AG10803 (cell line): ENCODE results near the gene RASIP1.

ENCODE experiments used
- DNase-seq: peaks from one replicate; pipeline ENCODE4 v3.0.0; 2010; ENCODE audit warnings: low read depth
- H3K4me3 ChIP-seq: 2 replicates; pipeline ENCODE4 v1.5.1; 2011; ENCODE audit warnings: mild to moderate bottlenecking, low read length, control low read depth
- CTCF ChIP-seq: conservative IDR thresholded peaks from 2 replicates; pipeline ENCODE4 v1.5.1; 2011; ENCODE audit warnings: mild to moderate bottlenecking, low read length, control low read depth, inconsistent platforms

The RASIP1 gene

DNA sequence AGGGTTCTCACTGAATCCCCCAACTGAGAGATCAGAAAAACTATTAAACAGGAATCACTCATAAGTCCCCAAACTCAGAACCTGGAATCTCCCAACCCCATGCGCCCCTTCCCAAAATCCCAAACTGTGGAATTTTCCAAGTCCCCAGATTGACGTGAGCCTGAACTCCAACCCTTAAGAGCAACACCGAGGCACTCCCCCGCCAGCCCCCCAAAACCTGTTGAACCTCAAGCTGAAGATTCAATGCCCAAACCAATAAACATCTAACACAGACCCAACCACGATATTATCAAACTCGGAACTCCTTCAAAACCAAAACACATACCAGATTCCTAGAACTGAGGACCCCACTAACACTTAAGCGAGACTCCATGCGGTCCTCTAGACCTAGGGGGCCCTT is 5.7 kb upstream of the RASIP1 start:
- TF ChIP-seq CTCF: no peak
- no peak for DNase-seq
- H3K4me3 ChIP-seq: no peak overlapping the region

DNA sequence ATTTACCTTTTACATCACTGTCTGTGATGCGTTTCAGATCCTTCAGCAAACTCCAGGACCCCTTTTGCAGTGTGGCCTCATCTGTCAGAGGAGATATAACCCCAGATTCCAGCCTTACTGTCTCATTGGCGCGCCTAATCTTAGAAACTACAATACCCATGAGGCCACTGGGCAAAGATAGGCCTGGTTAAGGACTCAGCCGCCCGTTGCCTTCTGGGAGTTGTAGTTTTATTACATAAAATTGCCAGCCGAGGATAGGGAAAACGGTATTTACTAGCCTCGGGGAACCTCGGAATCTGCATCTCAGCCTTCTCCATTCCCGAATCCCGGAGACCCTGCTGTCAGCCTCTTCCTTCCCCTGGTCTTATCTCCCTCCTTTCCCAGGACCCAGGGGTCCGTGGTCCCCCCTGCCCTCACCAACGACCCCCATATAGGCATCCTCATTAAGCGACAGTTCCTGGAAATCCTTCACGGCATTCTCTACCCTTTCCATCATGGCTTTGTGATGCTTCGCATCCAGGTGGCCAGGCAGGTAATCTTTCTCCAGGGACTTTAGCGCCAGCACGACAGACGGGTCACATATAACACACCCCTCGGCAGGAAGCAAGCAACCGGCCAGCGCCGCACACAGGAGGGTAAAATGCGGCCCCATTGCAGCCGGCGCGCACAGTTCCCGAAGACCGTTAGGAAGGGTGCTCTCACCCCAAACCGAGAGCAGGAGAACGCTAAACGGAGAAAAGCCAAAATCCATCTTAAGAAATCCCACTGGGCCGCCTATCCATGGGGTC is 5.0 kb upstream of the RASIP1 start:
- no peak for TF ChIP-seq CTCF
- H3K4me3 ChIP-seq: no peak overlapping the region
- DNase-seq: peak; percentile 43

GRCh38 chr19:48742096-48742495 is 1.7 kb upstream of the RASIP1 start:
- H3K4me3 ChIP-seq: no peak overlapping the region
- TF ChIP-seq CTCF: no peak
- no peak for DNase-seq

DNA sequence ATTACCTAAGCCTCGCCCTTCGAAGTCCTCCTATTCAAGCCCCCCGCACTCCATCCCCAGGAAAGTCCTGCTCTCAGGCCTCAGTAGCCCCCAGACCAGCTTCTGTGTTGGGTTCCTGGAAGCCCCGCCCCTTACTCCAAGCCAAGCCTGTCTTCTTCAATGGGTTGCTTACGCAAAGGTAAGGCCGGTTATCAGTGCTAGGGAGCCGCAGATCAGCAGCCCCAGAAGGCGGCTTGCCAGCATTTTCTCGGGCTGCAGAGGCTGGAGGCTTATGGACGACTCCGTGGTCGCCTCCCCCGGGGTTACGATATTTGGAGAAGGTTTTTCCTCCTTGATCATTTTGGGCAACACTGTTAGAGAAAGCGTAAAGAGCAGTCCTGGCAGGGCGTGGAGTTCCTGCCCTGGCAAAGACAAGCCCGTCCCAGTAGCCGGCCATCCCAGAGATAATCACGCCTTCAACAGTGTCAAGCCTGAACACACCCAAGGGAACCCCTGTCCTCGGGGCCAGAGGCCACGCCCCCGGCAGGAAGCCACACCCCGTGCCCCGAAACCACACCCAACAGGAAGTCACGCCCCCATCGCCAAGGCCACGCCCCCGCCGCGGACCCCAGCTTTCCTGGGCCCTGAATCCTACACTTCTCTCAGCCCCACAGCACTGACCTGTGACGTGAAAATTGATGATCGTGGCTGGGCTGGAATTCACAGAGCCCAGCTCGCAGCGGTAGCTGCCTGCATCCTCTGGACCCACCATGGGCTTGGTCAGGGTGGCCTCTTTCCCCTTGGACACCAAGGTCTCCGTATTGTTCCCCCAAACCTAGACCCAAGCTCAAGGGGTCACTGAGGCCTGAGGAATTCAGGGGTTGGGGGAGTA is 954 bp upstream of the RASIP1 start:
- DNase-seq: no peak
- TF ChIP-seq CTCF: no peak
- no peak overlapping the region for H3K4me3 ChIP-seq

DNA sequence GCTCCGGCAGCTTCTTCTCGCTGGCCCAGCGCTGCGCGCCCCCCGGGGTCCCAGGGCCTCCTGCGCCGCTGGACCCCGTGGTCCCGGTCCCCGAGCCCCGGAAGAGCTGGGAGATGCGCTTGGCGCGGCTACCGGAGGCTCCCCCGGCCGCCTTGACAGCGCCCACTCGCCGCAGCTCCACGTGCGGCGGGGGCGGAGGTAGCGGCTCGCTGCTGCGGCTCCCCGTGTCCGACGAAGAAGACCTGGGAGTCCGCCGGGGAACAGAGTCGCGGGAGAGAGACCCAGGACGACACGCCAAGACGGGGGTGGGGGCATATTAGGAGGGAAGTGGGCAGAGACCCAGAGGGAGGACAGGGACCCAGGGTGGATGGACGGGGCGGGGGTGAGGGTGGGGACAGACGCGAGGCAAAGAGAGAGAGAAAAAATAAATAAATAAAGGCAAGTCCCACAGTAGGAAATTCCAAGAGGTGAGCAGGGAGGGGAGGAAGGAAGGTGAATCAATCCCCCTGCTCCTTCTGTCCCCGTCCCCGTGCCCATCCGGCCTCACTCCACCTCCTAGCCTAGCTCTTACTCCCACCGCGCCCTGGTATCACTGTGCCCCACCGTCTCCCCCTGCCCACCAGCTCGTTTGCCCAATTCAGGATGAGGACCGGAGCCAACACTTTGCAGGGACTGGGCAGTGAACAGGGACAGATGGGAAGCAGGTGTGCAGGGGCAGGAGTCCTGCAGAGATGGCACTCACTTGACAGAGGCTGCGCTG is 826 bp downstream of the RASIP1 start:
- no peak for DNase-seq
- no peak overlapping the region for H3K4me3 ChIP-seq
- no peak for TF ChIP-seq CTCF

GRCh38 chr19:48738557-48739403 is 1.6 kb downstream of the RASIP1 start:
- DNase-seq: peak; percentile 45
- no peak for TF ChIP-seq CTCF
- H3K4me3 ChIP-seq: peak overlapping the region; percentile 29
